Common myeloid progenitor, CD34-positive (primary cell): ENCODE measurements around the gene SLC5A1.

Experiments used
- CTCF ChIA-PET: fragments of 350-600 bp; sonication (Branson Sonifier 250); formaldehyde crosslinking; loops from one replicate; lab custom pipeline; 2021; ENCODE audit warnings: antibody characterized with exemption; lab: Charles Lee
- POLR2A ChIA-PET: fragments of 350-600 bp; sonication (Branson Sonifier 250); formaldehyde crosslinking; loops from one replicate; lab custom pipeline; 2021; ENCODE audit warnings: antibody characterized with exemption; lab: Charles Lee
- DNase-seq, 3 donors: peaks; one replicate each; pipeline versions ENCODE4 v3.0.0 to v3.0.0-alpha.2; 2013
- H3K27ac ChIP-seq, 2 experiments: 1 replicate in 1 of 2; 2 replicates in 1 of 2; pipeline ENCODE4 v1.7.0; 2013; ENCODE audit warnings: inconsistent platforms in 2 of 2, low read length in 2 of 2, mild to moderate bottlenecking in 2 of 2, low read depth in 1 of 2, moderate library complexity in 1 of 2; ENCODE audit not compliant: severe bottlenecking in 2 of 2, insufficient read depth in 1 of 2, poor library complexity in 1 of 2
- H3K27me3 ChIP-seq, 5 experiments: replicated peaks in 2 of 5; 1 replicate in 3 of 5; 2 replicates in 2 of 5; pipeline versions ENCODE4 v1.6.1 to v1.7.0; 2013; ENCODE audit warnings: low read length in 4 of 5, mild to moderate bottlenecking in 2 of 5, moderate library complexity in 2 of 5, inconsistent platforms in 1 of 5; ENCODE audit not compliant: insufficient read depth in 5 of 5, control insufficient read depth in 4 of 5
- H3K36me3 ChIP-seq, 4 experiments: 1 replicate in 2 of 4; 2 replicates in 2 of 4; pipeline versions ENCODE4 v1.6.1 to v1.7.0; 2013; ENCODE audit warnings: low read length in 3 of 4, control low read depth in 1 of 4, mild to moderate bottlenecking in 1 of 4; ENCODE audit not compliant: control insufficient read depth in 4 of 4, insufficient read depth in 4 of 4
- H3K4me1 ChIP-seq, 4 experiments: 1 replicate in 3 of 4; 2 replicates in 1 of 4; pipeline versions ENCODE4 v1.6.1 to v1.7.1; 2013; ENCODE audit warnings: low read length in 3 of 4, mild to moderate bottlenecking in 3 of 4, control low read depth in 1 of 4, inconsistent platforms in 1 of 4, moderate library complexity in 1 of 4; ENCODE audit not compliant: control insufficient read depth in 4 of 4, insufficient read depth in 4 of 4; ENCODE audit errors: control extremely low read depth in 1 of 4
- H3K4me3 ChIP-seq, 7 experiments: 1 replicate in 4 of 7; 2 replicates in 3 of 7; pipeline versions ENCODE4 v1.5.1 to v1.7.0; 2013; ENCODE audit warnings: mild to moderate bottlenecking in 7 of 7, low read length in 6 of 7, moderate library complexity in 6 of 7, inconsistent platforms in 2 of 7, low read depth in 2 of 7, control low read depth in 1 of 7; ENCODE audit not compliant: insufficient read depth in 4 of 7, control insufficient read depth in 1 of 7; ENCODE audit errors: extremely low read depth in 1 of 7
- H3K9me3 ChIP-seq, 5 experiments: 1 replicate in 4 of 5; 2 replicates in 1 of 5; pipeline versions ENCODE4 v1.6.1 to v1.7.1; 2013; ENCODE audit warnings: low read length in 4 of 5, mild to moderate bottlenecking in 2 of 5, inconsistent platforms in 1 of 5, low read depth in 1 of 5, moderate library complexity in 1 of 5; ENCODE audit not compliant: control insufficient read depth in 4 of 5, insufficient read depth in 2 of 5; ENCODE audit errors: control extremely low read depth in 1 of 5
- WGBS: methylation state at CpG from one replicate; pipeline ENCODE4 v1.1.5; 2013; ENCODE audit not compliant: insufficient coverage; 5-methylcytosine and 5-hydroxymethylcytosine counted together

SLC5A1 gene

DNA sequence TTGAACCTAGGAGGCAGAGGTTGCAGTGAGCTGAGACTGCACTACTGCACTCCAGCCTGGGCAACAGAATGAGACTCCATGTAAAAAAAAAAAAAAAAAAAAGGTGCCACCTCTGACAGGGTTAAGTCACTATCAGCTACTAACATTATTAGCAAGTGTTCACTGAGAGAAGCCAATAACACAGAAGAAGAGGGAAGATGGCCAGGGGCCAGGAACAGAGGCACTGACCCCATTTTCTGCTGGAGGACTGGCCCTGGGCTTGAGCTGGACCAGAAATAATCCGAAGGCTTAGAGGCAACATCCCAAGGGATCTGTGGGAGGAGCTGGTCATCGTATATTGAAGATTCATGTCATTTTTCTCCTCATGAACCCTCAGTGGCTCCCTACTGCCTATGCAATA lies 5.0 kb downstream of the SLC5A1 start:
- CTCF ChIA-PET = no interaction called here
- H3K9me3 ChIP-seq = no peaks in the 10 kb centered on the region
- H3K4me3 ChIP-seq = no peak overlapping the region
- 89% methylated on average over 2 of the region's 2 CpGs for WGBS
- H3K27me3 ChIP-seq = peaks cover 4 to 25% (median 21%) of the 10 kb centered on the region in 5 experiments
- POLR2A ChIA-PET = no interaction called here
- H3K36me3 ChIP-seq = no peaks in the 10 kb centered on the region
- DNase-seq = no peak
- H3K4me1 ChIP-seq = no peaks in the 10 kb centered on the region
- H3K27ac ChIP-seq = no peak overlapping the region

DNA sequence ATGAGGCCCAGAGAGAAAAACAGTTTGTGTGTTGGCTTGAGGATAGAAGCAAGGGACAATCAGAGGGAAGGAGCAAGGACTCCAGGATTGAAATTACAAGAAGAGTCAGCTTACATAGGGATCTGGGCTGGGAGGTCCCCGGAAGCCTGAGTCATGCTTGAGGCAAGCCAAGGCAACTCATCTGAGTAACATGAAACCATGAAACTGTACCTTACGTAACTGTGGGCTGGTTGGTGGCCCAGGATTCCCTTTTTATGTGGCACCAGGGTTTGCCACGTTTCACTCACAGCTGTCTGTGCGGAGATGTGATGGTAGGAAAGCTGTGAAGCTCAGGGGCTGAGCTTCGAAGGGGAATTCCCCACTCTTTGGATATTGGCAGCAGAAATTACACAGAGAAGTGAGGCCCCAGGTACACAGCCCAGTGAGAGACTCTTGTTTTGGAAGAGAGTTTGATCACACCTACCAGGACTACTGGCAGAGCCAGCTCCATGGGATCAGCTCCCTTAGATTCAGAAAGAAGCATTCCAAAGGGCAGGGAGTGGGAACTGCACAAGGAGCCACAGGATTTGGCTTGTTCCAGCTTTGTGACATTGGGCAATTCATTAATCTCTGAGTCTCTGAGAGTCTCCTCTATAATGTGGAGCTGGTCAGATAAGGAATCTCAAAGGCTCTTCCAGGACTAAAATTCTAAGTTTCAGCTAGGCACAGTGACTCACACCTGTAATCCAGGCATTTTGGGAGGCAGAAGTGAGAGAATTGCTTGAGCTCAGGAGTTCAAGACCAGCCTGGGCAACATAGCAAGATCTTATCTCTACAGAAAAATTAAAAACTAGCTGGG lies 7.8 kb downstream of the SLC5A1 start:
- H3K36me3 ChIP-seq = no peaks in the 10 kb centered on the region
- no peaks in the 10 kb centered on the region for H3K4me1 ChIP-seq
- H3K27ac ChIP-seq = no peak overlapping the region
- no peak overlapping the region for H3K4me3 ChIP-seq
- no peak for DNase-seq
- 77% methylated on average over 5 of the region's 5 CpGs for WGBS
- peaks cover 0 to 7% (median 0%) of the 10 kb centered on the region in 5 experiments for H3K27me3 ChIP-seq
- ChIA-PET CTCF (interaction anchor here (0.6 kb wide), 2 partner anchors 19 to 59 kb away, joined by 3 read pairs; no protein-coding TSS in a partner anchor), POLR2A (no interaction called here)
- H3K9me3 ChIP-seq = no peaks in the 10 kb centered on the region

DNA sequence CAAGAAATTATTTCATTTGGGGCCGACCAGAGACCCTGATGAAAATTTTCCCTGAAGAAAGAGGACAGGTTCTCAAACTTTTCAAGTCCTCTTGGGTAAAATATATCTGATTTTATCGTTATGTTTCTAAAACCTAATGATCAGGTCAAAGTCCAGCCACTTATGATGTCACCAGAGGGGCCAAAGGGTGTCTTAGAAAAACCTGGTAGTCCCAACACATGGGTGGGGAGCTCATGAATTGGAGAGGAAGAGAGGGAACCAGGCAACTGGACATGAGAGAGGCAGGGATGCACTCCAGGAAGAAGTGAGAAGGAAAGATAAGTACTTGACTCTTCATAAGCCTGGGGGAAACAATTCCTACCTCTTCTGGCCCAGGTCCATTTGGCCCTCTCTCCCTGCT lies 9.2 kb downstream of the SLC5A1 start:
- H3K27ac ChIP-seq = no peak overlapping the region
- CTCF ChIA-PET = no interaction called here
- no peak overlapping the region for H3K4me3 ChIP-seq
- no peaks in the 10 kb centered on the region for H3K36me3 ChIP-seq
- 100% methylated on average over 1 of the region's 2 CpGs for WGBS
- DNase-seq = no peak
- POLR2A ChIA-PET = no interaction called here
- H3K4me1 ChIP-seq = no peaks in the 10 kb centered on the region
- H3K27me3 ChIP-seq = peaks cover 0 to 6% (median 0%) of the 10 kb centered on the region in 5 experiments
- H3K9me3 ChIP-seq = peaks cover 0 to 1% (median 0%) of the 10 kb centered on the region in 5 experiments

DNA sequence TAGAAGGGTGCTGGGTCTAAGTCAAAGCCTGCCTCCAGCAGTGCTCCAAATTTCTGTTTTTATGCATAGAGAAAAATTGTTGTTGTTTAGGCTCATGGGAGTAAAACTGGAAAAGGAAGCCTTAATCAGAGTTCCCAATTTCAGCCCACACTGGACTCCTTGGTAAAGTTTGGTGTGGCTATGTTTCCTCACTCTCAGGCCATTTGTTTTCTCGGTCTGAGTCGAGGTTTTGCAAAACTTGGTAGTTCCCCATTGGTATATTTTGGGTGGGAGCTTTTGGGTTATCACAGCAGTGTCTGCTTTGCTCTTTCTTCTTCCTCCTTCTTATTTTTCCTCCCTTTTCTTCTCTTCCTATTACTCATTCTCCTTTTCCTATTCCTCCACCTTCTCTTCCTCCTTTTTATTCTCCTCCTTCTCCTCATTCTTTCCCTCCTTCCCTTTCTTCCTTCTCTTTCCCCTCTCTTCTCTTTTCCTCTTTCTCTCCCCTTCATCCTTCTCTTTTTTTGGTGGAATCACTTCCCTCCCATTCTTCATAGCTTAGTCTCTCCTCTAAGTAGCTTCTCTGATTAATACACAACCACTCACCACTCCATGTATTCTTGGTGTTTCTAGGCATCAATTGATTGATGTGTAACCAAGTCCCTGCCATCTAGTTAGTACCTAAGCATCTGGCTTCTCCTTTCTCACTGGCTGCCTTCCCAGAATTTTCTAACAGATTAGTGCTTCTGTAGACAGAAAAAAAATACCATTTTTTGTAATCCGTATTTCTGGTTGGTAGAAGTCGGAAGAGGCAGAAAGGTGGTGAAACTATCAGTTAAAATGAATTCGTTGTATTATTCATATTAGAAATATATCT lies 10.1 kb downstream of the SLC5A1 start:
- no CpG with 5 or more reads among the region's 5 CpGs for WGBS
- POLR2A ChIA-PET = no interaction called here
- Histone ChIP-seq H3K4me1 (no peaks in the 10 kb centered on the region), H3K4me3 (no peak overlapping the region), H3K9me3 (peaks cover 0 to 1% (median 0%) of the 10 kb centered on the region in 5 experiments), H3K36me3 (no peaks in the 10 kb centered on the region), H3K27ac (no peak overlapping the region), H3K27me3 (peaks cover 0 to 2% (median 0%) of the 10 kb centered on the region in 5 experiments)
- CTCF ChIA-PET = no interaction called here
- no peak for DNase-seq

DNA sequence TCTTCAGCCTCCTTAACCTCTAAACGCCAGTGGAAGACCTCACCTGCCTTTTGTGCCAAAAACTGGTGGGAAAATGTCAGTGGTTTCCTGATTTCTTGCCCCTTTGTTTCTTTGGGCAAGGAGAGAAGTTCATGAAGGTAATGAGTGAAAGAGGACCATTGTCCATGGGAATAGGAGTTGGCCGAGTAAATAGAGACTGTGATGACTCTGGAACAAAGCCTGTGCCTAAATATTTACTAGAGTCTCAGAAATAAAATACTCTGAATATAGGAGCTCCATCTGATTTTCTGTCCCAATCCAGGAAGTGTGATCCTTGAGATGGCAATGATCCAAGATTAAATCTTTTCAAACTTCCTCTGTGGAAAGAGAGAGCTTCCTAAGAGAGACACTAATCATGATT lies 12.0 kb downstream of the SLC5A1 start:
- no peak overlapping the region for H3K4me3 ChIP-seq
- WGBS = no CpG with 5 or more reads among the region's 2 CpGs
- CTCF ChIA-PET = no interaction called here
- no peak for DNase-seq
- H3K27ac ChIP-seq = no peak overlapping the region
- POLR2A ChIA-PET = no interaction called here
- peaks cover 0 to 2% (median 0%) of the 10 kb centered on the region in 5 experiments for H3K27me3 ChIP-seq
- H3K4me1 ChIP-seq = no peaks in the 10 kb centered on the region
- no peaks in the 10 kb centered on the region for H3K36me3 ChIP-seq
- H3K9me3 ChIP-seq = peaks cover 0 to 1% (median 0%) of the 10 kb centered on the region in 5 experiments

DNA sequence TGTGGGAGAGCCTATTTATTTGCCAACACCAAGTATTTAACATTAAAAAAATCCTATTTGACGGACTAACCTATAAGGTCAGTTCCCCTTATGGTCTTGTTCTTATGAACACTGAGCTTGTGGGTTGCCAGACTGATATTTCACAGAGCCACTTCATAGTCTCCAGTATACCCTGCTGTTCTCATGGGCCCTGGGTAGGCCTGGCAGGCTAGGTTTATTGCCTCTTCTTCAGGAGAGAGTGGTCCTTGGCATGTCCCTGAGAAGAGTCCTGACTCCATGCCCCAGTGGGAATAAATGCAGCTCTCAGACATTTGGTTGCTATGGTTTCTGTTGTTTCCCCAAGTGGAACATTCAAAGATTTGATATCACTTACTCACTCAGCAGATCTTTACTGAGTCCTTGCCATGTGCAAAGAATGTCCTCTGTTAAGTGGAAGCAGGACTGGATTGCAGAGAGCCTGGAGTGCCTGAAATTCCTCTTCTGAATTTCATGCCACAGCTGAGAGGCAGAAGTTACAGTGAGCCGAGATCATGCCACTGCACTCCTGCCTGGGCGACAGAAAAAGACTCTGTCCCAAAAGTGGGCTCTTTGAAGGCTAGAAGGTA lies 15.7 kb downstream of the SLC5A1 start:
- H3K27ac ChIP-seq = no peak overlapping the region
- peaks cover 0 to 1% (median 0%) of the 10 kb centered on the region in 5 experiments for H3K9me3 ChIP-seq
- ChIA-PET POLR2A (no interaction called here), CTCF (interaction anchor here (1.7 kb wide), 1 partner anchor 20 kb away, joined by 4 read pairs; no protein-coding TSS in a partner anchor)
- no peaks in the 10 kb centered on the region for H3K4me1 ChIP-seq
- DNase-seq = no peak
- H3K36me3 ChIP-seq = no peaks in the 10 kb centered on the region
- 89% methylated on average over 3 of the region's 3 CpGs for WGBS
- peaks cover 0 to 4% (median 2%) of the 10 kb centered on the region in 5 experiments for H3K27me3 ChIP-seq
- H3K4me3 ChIP-seq = no peak overlapping the region
